Heart left ventricle (tissue), 13 donors: ENCODE measurements around the gene OR10J5.

Experiments used
- POLR2A ChIP-seq, 2 donors: fragments of 450-650 bp; IDR thresholded peaks; one replicate each; pipeline ENCODE4 v1.6.1; 2017; ENCODE audit warnings: antibody characterized with exemption in 2 of 2, mild to moderate bottlenecking in 2 of 2, moderate library complexity in 2 of 2
- TF ChIP-seq, protein P1 (sequence below), 12 donors: fragments of 200-600 bp; sonication (generic) in 4 of 12; IDR thresholded peaks; one replicate each; pipeline versions ENCODE4 v1.5.0 to v1.8.0; 2018 to 2022; ENCODE audit warnings: antibody characterized with exemption in 12 of 12, mild to moderate bottlenecking in 5 of 12
- donor health status: ischemic (EF 13 %, LVEDD 7.1; RV severe dilation, severe dysfunction).
- donor health status: DM: no; HTN: yes; CAD: no.
- donor health status: DM: no; HTN: no; CAD: no.
- donor health status: ischemic (EF 25% LVEDD 6.9; RV normal size, moderate dysfunction).
- donor health status: ischemic (EF 25% LVEDD 5.7; RV mildly dilated, moderate dysfunction).
- donor health status: ischemic (EF 35%, LVEDD 5.7; RV mildly dilated, moderate dysfunction).
- donor health status: nonischemic (EF 11% LVEDD 7.7; RV severe dilation, severe dysfunction).
- donor health status: DM: yes; HTN: yes; CAD: no.
- donor health status: PGD.
- donor health status: ischemic (EF 29% LVEDD 5.4; RV normal size, mild dysfunction).
- donor health status: nonischemic (EF 23%, LVEDD 6.1; RV moderate dilation, normal function).

DNA sequence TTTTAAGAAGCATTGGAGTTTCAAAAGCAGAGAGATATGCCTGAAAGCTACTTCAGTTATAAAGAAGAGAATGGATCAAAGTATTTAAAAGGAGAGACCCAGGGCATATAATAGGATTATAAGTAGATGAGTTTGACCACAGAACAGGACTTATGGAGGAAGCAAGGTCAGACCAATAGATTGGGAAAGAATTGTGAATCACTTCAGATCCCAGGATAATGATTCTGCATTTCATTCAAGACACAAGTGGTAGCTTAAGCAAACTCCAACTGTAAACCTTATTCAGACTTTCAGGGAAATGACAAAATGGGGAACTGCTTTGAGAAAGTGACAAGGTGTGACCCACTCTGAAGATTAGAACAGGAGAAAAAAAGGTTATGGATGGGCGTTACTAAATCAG lies 18.9 kb upstream of the OR10J5 start:
- TF ChIP-seq, protein P1, sequence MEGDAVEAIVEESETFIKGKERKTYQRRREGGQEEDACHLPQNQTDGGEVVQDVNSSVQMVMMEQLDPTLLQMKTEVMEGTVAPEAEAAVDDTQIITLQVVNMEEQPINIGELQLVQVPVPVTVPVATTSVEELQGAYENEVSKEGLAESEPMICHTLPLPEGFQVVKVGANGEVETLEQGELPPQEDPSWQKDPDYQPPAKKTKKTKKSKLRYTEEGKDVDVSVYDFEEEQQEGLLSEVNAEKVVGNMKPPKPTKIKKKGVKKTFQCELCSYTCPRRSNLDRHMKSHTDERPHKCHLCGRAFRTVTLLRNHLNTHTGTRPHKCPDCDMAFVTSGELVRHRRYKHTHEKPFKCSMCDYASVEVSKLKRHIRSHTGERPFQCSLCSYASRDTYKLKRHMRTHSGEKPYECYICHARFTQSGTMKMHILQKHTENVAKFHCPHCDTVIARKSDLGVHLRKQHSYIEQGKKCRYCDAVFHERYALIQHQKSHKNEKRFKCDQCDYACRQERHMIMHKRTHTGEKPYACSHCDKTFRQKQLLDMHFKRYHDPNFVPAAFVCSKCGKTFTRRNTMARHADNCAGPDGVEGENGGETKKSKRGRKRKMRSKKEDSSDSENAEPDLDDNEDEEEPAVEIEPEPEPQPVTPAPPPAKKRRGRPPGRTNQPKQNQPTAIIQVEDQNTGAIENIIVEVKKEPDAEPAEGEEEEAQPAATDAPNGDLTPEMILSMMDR (IDR thresholded peaks at IDR 0.05), result no peak
- TF ChIP-seq POLR2A (IDR thresholded peaks at IDR 0.05), result no peak
